GM18499 (cell line): ENCODE results near the gene PRKAR1A.

Experiments
- ATAC-seq: cut with Tn5 transposase; IDR thresholded peaks from one replicate; pipeline ENCODE4 v1.9.1; 2021; ENCODE audit warnings: moderate number of reproducible peaks; ENCODE audit not compliant: insufficient read depth, unreplicated experiment

The PRKAR1A gene

DNA sequence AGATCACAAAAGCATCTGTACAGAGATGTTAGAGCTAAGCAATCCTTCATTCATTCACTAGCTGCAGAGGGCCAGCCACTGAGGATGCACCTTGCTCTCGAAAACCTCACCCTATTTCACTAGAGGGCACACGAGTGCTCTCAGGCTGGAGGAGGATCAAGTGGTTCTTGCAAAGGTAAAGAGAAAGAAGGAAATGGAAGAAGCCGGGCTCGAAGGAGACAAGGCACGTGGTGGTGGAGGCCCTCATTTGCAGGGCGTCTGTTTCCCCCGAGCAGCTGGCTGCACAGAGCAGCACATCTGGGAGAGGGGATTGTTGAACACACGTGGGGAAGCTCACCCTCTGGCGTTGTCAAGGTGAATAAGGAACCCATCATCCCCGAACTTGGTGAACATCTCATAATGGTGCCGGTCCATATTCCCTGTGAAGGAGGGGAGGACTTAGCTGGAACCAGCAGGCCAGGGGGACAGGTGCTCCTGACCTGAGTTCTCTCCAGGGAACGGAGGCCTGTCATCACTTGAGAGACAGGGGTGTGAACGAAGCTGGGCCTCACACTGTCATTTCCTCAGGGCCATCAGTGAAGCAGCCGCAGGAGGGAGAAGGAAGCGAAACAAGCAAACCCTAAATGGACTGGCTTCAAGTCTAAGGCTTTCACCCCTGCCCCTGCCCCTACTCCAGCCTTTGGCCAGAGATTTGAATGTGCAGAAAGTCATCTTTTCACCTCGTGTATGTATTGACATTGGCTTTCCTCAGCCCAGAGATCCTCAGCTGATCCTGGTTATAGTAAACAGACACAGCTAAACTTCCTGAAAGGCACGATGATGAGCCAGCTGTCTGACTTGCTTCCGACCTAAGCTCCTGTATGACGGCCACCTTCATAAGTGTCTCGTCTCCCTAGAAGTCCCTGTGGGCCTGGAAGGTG lies 27.6 kb downstream of the PRKAR1A start:
- no peak for ATAC-seq

DNA sequence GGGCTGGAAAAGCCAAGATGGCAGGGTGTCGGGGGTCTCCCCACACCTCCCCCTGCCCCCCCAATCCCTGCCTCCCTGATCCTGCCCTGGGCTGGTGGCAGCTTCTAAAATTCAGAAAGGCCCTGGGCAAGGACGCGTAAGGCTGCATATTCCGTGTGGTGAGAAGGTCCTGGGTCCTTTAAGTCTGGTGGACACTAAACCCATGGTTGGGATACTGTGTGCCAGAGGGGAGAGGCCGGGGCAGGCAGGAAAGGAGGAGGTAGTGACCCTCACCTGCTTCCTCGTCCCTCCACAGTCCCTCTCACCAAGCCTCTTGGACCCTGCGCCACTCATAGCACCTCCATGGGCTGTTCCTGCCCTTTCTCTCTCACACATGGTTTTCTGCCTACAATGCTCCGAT lies 28.8 kb downstream of the PRKAR1A start:
- ATAC-seq = no peak

DNA sequence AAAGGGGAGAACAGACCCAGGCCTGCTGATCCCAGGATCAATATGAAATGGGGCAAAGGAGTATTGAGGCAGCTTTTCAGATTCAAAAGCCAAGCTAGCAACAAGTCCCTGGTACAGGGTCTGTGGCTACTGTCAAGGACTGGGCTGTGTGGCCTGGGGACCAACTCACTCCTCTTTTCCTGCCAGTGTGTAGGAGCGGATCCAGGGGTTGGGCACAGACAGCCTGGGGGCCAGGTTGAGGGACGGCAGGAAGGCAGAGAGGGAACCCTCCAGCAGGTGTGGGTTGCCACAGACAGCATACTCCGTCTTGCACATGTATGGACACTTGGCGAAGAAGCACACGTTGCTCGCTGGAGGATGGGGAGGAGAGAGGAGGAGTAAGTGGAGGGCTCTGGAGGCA lies 29.6 kb downstream of the PRKAR1A start:
- no peak for ATAC-seq

DNA sequence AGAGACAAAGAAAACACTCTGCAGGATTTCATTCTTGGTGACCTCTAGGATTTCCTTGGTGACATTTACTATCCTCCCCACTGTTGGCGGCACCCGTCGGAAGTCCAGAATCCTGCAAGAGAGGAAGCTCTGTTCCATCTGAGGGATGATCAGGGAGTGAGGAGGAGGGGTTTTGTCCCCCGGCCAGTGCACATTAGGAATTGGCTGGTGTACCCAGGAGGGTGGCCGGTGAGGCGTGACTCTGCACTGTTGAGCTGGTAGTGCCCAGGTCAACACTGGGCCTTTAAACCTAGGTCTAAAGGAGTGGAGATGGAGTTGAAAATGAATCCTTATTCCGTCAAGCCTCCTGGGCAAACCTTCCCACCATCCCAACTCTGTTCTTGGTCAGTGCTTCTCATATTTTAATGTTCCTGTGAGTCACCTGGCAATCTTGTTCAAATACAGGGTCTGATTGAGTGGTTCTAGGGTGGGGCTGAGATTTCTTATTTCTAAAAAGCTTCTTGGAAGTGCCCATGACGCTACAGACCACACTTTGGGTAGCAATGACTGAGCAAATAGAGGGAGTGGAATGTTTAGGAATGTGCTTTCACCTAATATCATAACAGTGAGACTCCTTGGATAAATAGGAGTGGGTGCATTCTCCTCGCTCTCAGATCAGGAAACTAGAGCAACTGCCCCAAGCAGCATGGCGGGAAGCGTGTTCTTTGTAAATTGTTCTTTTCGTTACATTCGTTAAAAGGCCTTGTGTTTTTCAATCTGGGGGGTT lies 30.7 kb downstream of the PRKAR1A start:
- ATAC-seq = no peak

DNA sequence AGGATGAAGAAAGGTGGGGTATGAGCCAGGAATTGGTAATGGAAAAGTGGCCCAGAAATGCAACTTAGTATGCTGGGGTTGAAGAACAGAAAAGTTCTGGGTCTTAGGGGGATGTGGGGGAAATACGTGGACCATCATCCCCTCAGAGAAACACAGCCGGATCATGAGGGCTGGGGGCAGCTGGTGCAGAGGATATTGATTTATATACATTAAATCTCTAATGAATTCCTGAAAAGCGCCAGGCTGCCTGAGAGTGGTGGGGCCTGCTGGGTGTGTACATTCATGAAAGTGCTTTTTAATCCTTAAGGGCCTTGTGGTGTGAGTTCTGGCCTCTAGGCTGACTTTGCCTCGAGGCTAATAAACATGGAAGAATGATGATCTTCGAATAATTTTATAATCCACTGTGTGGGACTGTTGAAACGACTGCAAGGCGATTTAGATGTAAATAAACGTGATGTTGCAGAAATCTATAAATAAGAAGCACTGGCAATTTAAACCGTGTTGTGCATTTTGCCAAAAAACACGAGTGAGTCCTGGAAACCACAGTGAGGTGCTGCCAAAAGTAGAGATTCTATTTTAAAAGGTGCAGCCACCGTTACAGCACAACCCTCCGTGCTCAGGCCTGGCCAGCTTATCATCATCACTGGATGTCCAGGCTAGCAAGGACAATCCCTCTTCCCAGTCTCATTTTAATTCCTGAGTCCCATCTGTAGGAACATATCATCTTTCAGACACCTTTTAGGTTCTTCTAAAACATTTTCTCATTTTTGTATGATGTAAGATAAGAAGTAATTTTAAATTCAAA lies 32.1 kb downstream of the PRKAR1A start:
- ATAC-seq = no peak

DNA sequence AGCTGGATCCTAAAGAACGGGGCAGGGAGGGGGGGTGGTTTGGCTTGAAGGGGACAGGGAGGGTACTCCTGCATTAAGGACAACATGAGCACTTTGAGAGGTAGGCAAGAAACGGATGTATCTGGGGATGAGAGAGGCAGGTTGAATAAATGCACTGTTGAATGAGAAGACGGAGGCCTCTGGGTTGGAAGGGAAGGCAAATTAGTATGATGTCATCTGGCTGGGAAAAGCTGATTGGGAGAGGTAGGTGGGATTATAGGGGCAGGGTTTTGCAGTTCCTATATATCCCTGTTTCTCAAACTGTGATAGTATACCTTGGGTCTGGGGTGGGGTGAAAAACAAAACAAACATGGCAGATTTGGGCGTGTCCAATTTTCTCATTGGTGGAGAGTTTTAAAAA lies 44.3 kb downstream of the PRKAR1A start:
- no peak for ATAC-seq

DNA sequence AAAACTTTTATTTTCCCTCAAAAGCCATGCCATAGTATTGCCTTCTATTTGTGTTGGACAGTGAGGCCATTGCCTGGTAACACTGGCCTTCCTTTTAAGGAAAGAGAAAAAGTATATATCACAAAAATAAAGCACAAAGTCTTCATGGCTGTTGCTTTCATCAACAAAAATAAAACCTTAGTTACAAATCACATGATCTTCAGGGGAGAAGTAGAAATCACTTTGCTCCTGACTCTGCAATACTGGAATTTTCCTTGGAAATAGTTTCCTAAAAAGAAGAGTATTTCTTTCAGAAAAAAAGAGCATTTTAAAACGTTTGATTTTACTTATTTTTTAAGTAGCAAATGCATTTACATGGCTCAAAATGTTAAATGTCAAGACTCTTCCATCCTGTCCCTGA lies 47.1 kb downstream of the PRKAR1A start:
- ATAC-seq = no peak

DNA sequence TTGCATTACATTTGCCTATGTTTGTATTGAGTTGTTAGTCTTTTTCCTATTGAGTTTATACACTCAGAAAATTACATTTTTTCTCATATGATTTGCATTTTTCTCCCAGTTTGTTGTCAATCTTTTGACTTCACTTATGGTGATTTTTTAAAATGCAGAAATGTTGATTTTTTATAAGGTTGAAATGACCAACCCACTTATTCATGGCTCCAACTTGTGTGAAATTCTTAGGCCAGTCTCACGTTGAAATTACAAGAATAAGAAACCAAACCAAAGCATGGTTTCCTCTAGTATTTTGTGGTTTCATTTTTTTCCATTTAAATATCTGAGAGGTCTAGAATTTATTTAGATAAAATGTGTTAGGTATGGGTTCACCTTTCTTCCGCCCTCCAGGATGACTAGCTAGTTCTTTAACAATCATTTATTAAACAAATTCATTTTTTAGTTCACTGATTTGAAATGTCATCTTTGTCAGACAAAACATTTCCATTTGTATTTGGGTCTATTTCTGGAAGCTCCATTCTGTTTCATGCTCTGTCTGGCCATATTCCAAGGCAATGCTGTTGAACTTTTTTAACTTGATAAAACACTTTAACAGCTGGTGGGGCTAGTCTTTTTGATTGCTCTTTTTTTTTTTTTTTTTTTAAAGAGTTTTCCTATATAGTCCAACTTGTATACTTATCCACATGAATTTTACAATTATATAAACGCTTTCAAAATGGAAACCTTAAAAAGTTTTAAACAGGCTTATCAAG lies 48.9 kb downstream of the PRKAR1A start:
- no peak for ATAC-seq

DNA sequence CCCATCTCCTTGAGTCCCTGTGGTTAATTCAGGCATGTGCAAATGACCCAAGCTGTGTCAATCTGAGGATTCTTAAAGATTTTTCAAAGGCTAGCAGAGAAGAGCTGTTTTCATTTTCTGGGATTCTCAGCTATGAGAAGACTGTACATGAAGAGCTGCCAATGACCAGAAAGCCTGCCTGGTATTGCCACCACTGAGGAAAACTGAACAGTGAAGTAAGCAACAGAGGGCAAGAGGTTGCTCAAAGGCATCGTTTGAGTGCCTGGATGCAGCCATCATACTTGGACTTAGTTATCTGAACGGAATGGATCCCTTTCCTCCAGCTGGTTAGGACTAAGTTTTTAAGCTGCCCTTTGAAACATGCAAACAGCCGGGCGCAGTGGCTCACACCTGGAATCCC lies 50.5 kb downstream of the PRKAR1A start:
- ATAC-seq = no peak

DNA sequence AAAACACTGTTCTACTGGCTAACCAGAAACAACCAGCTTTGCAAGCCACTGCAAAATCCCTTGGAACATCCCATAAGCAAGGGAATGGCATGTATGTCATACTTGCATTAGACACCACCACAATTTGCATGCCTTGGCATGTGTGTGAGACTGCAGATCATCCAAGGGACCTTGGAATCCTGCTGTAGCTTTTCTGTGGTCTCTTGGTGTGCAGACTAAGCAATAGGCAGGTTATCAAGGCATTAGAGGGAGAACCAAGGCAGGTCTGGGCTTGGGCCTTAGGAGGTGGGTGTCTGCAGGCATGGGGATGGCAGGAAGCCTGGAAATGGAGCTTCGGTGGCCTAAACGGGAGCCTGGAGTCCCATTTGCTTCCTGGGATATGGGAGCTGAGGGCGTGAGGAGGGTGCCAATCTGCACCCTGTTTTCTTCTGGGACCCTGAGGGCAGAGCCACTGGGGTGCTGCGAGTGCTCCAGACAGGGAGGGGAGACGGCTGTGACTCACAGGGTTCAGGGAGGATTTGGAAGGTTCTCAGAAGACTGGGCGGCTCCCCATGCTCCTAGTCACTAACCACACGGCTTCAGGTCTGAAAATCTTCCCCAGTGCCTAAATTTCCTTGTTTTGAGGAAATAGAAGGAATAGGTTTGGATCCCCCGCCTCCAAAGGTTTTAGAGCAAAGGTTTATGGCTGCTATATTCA lies 52.3 kb downstream of the PRKAR1A start:
- ATAC-seq = no peak

DNA sequence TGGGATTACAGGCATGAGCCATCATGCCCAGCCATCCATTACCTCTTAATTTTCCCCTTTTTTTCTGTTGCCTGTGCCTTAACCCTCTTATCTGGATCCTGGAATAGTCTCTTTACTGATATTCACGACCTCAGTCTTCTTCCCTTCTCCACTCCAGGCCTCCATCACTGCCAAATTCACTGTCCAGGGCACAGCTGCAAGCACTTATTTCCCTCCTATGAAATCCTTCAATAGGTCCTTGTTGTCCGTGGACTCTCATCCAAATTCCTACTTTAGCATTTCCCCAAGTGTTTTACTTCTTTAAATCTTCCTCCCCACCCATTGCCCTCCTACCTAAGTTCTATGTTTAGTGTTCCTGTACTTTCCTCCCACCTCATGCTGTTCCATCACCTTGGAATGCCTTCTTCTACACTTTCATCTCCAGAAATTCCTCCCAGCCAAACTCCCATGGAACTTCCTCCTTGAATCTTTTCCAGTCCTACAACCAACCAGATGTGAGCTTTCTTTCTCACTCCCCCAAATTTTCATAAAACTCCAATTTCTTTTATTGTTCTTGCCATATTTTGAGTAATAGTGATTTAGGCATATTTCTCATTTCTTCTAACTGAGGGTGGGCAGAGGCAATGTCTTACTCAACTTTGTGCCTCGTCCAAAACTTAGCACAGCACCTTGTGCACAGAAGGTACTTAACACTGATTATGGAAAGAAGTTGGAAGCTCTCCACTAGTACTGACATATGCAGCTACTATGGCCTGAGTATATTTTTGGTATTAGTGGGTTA lies 53.6 kb downstream of the PRKAR1A start:
- no peak for ATAC-seq

DNA sequence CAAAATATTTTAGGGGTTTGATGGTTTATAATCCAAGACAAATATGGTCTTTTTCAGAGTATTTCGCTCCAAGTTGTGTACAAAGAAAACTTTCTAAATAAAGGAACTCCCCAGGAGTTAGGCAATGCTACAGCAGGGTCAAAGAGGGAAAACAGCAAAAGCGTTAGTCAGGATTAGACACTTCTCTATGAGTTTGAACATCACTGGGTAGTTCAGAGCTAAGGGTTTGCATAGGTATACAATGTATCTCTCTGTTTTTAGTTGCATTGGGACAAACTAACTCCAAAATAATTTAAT lies 54.2 kb downstream of the PRKAR1A start:
- no peak for ATAC-seq

DNA sequence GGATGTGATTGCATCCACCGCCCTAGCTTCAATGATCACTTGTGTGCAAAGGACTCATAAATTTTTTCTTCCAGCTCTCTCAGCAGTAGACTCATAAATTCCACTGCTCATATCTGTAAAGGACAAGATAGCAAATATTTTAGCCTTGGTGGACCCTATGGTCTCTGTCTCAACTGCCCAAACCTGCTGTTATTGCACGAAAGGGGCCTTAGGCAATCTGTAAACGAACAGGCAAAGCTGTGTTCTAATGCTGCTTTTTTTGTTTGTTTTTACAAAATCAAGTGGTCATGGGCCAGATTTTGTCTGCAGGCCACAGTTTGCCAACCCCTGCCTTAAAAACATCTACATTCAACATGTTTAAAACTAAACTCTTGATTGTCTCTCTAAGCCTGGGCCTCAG lies 54.8 kb downstream of the PRKAR1A start:
- ATAC-seq = no peak

DNA sequence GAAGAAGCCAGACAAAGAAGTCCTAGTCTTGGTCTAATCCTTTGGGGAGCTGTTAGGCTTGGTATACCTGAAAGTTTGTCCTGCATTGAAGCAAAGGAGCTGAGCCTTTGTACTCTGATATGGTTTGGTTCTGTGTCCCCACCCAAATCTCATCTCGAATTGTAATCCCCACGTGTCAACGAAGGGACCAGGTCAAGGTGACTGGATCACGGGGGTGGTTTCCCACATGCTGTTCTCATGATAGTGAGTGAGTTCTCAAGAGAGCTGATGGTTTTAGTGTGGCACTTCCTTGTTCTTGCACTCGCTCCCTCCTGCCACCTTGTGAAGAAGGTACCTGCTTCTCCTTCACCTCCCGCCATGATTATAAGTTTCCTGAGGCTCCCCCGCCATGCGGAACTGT lies 55.4 kb downstream of the PRKAR1A start:
- ATAC-seq = no peak

DNA sequence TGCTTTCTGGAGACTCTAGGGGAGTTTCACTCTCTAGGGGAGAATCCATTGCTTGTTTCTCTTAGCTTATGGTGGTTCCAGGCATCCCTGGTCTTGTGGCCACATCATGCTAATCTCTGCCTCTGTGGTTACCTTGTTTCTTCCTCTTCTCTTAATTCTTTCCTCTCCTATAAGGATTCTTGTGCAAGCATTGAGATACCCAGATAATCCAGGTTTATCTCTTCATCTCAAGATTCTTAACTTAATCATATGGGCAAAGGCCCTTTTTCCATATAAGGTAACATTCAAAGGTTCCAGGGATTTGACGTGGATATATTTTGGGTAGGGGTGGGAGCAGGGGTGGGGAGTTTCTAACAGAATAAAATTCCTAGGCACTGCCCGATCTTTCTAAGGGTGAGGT lies 56.4 kb downstream of the PRKAR1A start:
- ATAC-seq = no peak

DNA sequence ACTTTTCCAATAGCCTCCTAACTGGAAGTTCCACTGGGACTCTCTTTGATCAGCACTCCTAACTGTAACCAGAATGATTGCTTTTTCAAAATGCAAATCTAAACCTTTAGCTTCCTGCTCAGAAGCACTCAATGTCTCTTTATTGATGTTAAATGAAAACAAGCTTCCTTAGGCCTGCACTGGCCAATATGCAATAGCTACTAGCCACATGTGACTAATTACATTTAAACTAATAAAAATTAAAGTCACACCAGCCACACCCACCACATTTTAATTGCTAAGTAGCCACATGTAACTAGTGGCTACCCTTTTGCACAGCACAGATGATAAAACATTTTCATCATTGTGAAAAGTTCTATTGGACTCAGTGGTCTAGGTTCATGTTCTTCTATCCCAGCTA lies 57.1 kb downstream of the PRKAR1A start:
- no peak for ATAC-seq

DNA sequence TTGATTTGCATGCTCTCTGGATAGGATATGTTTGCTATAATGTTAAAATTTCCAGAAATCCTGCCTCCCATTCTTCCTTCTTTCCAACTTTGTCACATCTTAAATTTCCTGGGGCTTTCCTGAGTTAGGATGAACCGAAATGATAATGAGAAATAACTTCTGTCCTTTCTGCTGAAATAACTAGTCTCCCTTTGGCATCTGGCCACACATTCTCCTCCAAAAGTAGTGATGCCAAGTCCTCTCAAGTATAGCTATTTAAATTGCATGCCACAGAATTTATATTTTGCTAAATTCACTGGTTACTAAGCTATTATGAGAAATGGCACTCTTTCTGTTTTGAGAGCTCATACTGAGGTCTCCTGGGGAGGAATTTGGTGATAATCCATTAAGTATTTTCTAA lies 58.3 kb downstream of the PRKAR1A start:
- ATAC-seq = no peak

DNA sequence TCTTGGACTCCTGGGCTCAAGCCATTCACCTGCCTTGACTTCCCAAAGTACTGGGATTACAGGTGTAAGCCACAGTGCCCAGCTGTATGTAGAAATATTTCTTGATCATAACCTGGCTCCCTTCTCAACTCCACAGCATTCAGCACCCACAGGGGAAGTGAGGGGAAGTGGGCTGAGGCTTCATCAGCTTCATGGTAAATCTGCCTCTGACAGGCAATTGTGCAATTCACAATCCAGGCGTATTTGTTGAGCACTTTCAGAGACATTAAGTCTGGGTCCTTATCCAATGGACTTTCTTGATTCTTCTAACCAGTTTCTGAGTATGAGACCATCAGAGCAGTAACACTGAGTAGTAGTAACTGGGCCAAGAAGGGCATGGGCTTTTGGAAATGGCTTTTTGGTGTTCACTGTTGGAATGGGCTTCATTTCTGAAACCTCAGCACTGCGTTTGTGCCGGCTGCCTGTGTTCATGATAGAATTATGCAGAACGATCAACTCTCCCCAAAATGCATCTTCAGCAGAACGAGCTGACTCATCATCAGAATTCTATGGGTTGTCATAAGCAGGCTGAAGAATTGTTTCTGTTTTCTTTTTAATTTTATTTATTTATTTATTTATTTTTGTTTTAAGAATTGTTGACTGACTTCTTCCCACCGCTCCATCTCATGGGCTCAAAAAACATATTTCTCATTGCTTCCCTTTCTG lies 60.1 kb downstream of the PRKAR1A start:
- ATAC-seq = no peak
